Lower leg skin (tissue), 4 donors: ENCODE results near the gene CLEC19A. TPM values are rescaled to one million over a fixed set of nuclear protein-coding genes. Genes with fewer than 3 reads are reported as not detected.

Source experiments
- DNase-seq, 2 donors: peaks; one replicate each; pipeline ENCODE4 v3.0.0-alpha.2; 2019; ENCODE audit warnings: low spot score in 2 of 2
- H3K4me3 ChIP-seq: fragments of 200-600 bp; sonication (generic); 2 replicates; pipeline ENCODE4 v1.5.1; 2017; ENCODE audit warnings: mild to moderate bottlenecking, low read depth; ENCODE audit not compliant: poor library complexity, severe bottlenecking
- POLR2A ChIP-seq, 2 donors: fragments of 450-650 bp; IDR thresholded peaks; one replicate each; pipeline ENCODE4 v1.6.1; 2016 to 2017; ENCODE audit warnings: antibody characterized with exemption in 2 of 2, mild to moderate bottlenecking in 1 of 2, moderate library complexity in 1 of 2
- WGBS, 2 donors: methylation state at CpG; one replicate each; pipeline ENCODE4 v1.1.5; 2018; 5-methylcytosine and 5-hydroxymethylcytosine counted together
- intact Hi-C: fragments of 100-400 bp; cut with DNase I; formaldehyde crosslinking; loops from one replicate; pipeline ENCODE4 v1.15.0; 2023; ENCODE audit warnings: low total_unique reads
- total RNA-seq, 4 donors: library from RNA; depleted of rRNA; stranded (reverse); fragments of >200 nt; gene quantifications; one replicate each; pipeline ENCODE4 v1.1.0, GENCODE V29; 2016
- TF ChIP-seq, protein P1 (sequence below), 3 donors: fragments of 450-650 bp; IDR thresholded peaks; one replicate each; pipeline ENCODE4 v1.5.1; 2016; ENCODE audit warnings: antibody characterized with exemption in 3 of 3, mild to moderate bottlenecking in 3 of 3, moderate library complexity in 2 of 3

The CLEC19A gene
- total RNA-seq, 4 donors from 2014 or later = not detected

GRCh38 chr16:19344980-19345379 is 59.4 kb downstream of the CLEC19A start:
- intact Hi-C loops = no loop called here
- H3K4me3 ChIP-seq = no peak overlapping the region
- 73 to 74% methylated on average over 4 of the region's 4 CpGs for WGBS, 2 donors
- DNase-seq = no peak
- no peak for TF ChIP-seq POLR2A (IDR thresholded peaks at IDR 0.05)
- TF ChIP-seq, protein P1, sequence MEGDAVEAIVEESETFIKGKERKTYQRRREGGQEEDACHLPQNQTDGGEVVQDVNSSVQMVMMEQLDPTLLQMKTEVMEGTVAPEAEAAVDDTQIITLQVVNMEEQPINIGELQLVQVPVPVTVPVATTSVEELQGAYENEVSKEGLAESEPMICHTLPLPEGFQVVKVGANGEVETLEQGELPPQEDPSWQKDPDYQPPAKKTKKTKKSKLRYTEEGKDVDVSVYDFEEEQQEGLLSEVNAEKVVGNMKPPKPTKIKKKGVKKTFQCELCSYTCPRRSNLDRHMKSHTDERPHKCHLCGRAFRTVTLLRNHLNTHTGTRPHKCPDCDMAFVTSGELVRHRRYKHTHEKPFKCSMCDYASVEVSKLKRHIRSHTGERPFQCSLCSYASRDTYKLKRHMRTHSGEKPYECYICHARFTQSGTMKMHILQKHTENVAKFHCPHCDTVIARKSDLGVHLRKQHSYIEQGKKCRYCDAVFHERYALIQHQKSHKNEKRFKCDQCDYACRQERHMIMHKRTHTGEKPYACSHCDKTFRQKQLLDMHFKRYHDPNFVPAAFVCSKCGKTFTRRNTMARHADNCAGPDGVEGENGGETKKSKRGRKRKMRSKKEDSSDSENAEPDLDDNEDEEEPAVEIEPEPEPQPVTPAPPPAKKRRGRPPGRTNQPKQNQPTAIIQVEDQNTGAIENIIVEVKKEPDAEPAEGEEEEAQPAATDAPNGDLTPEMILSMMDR (IDR thresholded peaks at IDR 0.05) = no peak

GRCh38 chr16:19346335-19346922 is 60.9 kb downstream of the CLEC19A start:
- intact Hi-C loops = no loop called here
- TF ChIP-seq POLR2A (IDR thresholded peaks at IDR 0.05) = no peak
- TF ChIP-seq, protein P1 (IDR thresholded peaks at IDR 0.05) = no peak
- DNase-seq = no peak
- WGBS, 2 donors = 53 to 55% methylated on average over 3 of the region's 3 CpGs
- no peak overlapping the region for H3K4me3 ChIP-seq

DNA sequence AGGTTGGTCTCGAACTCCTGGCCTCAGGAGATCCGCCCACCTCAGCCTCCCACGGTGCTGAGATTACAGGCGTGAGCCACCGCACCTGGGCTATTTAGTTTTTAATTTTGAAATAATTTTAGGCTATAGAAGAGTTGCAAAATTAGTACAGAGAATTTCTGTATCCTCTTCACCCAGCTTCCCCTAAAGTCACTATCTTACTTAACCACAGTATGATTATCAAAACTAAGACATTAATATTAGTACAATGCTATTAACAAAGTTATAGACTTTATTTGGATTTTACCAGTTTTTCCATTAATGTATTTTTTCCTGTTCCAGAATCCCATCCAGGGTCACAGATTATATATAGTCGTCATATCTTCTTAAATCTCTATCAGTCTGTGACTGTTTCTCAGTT is 62.6 kb downstream of the CLEC19A start:
- WGBS, 2 donors = 74 to 84% methylated on average over 6 of the region's 6 CpGs
- H3K4me3 ChIP-seq = no peak overlapping the region
- intact Hi-C loops = no loop called here

GRCh38 chr16:19348578-19349315 is 63.2 kb downstream of the CLEC19A start:
- WGBS, 2 donors = 17 to 18% methylated on average over 11 of the region's 11 CpGs
- intact Hi-C loops = no loop called here

More for the DNA sequence above, 62.6 kb downstream of the CLEC19A start:
- TF ChIP-seq, protein P1 (IDR thresholded peaks at IDR 0.05) = no peak
- no peak for TF ChIP-seq POLR2A (IDR thresholded peaks at IDR 0.05)
- no peak for DNase-seq

GRCh38 chr16:19354371-19354770 is 68.8 kb downstream of the CLEC19A start:
- TF ChIP-seq POLR2A (IDR thresholded peaks at IDR 0.05) = no peak
- TF ChIP-seq, protein P1 (IDR thresholded peaks at IDR 0.05) = no peak
- no peak for DNase-seq

More at GRCh38 chr16:19348578-19349315, 63.2 kb downstream of the CLEC19A start:
- no peak for DNase-seq
- H3K4me3 ChIP-seq = no peak overlapping the region
- TF ChIP-seq, protein P1 (IDR thresholded peaks at IDR 0.05) = no peak
- no peak for TF ChIP-seq POLR2A (IDR thresholded peaks at IDR 0.05)

More at GRCh38 chr16:19354371-19354770, 68.8 kb downstream of the CLEC19A start:
- WGBS, 2 donors = 51 to 62% methylated on average over 2 of the region's 2 CpGs
- H3K4me3 ChIP-seq = no peak overlapping the region
- intact Hi-C loops = no loop called here
